Mammary epithelial cell (primary cell): Measurements from ENCODE around the gene ATXN1.

ENCODE experiments used
- CTCF ChIP-seq, 2 donors: IDR thresholded peaks in 1 of 2; conservative IDR thresholded peaks in 1 of 2; 2 replicates each; pipeline ENCODE4 v1.5.1; 2011 to 2012; ENCODE audit warnings: inconsistent platforms in 2 of 2, low read length in 2 of 2, mild to moderate bottlenecking in 2 of 2, control low read depth in 1 of 2, low read depth in 1 of 2; ENCODE audit not compliant: insufficient read depth in 1 of 2; ENCODE audit errors: extremely low read depth in 1 of 2
- EZH2 ChIP-seq: IDR thresholded peaks from 2 replicates; pipeline ENCODE4 v1.6.1; 2012; ENCODE audit warnings: low read length, inconsistent platforms, borderline replicate concordance

GRCh38 chr6:16271428-16271827, 489.8 kb downstream of the ATXN1 start:
- no peak for TF ChIP-seq CTCF (conservative IDR thresholded peaks at IDR 0.05 in 1 of 2, IDR thresholded peaks at IDR 0.05 in 1 of 2; ENCODE audit: extremely low read depth in 1 of 2, insufficient read depth in 1 of 2, low read depth in 1 of 2, low read length in 2 of 2)
- TF ChIP-seq EZH2 = no peak
